ENCODE results near the gene DYRK1A. TPM values are rescaled to one million over a fixed set of nuclear protein-coding genes. Genes with fewer than 3 reads are reported as not detected.

Gene DYRK1A
- total RNA-seq, 1 donor from 2014 or later = 34.4 TPM

- Histone ChIP-seq H3K36me3 (no peaks in the 10 kb centered on the region), H3K4me3 (no peak overlapping the region), H3K4me1 (peaks cover 4 to 23% of the 10 kb centered on the region in 2 donors), H3K27me3 (no peaks in the 10 kb centered on the region), H3K9me3 (no peaks in the 10 kb centered on the region), H3K27ac (no peak overlapping the region)
- intact Hi-C loops (cut with DNase I) = no loop called here
- TF ChIP-seq CTCF (IDR thresholded peaks at IDR 0.05) = no peak
- no peak for DNase-seq (ENCODE audit: low spot score in 2 of 2)
Observed at GRCh38 chr21:37380349-37381323, 14.1 kb downstream of the DYRK1A start.

- no peak overlapping the region for H3K27ac ChIP-seq
- TF ChIP-seq CTCF (IDR thresholded peaks at IDR 0.05) = no peak
- no peak overlapping the region for H3K4me3 ChIP-seq
- H3K9me3 ChIP-seq = no peaks in the 10 kb centered on the region
- no peaks in the 10 kb centered on the region for H3K27me3 ChIP-seq
- DNase-seq (ENCODE audit: low spot score in 2 of 2) = no peak
- H3K4me1 ChIP-seq = peaks cover 4 to 22% of the 10 kb centered on the region in 2 donors
- intact Hi-C loops (cut with DNase I) = no loop called here
- no peaks in the 10 kb centered on the region for H3K36me3 ChIP-seq
Observed at GRCh38 chr21:37381883-37382585, 15.5 kb downstream of the DYRK1A start.

GRCh38 chr21:37383086-37383485 lies 16.5 kb downstream of the DYRK1A start:
- no peaks in the 10 kb centered on the region for H3K36me3 ChIP-seq
- no peak overlapping the region for H3K4me3 ChIP-seq
- H3K4me1 ChIP-seq = peaks cover 4 to 23% of the 10 kb centered on the region in 2 donors
- H3K27me3 ChIP-seq = no peaks in the 10 kb centered on the region
- intact Hi-C loops (cut with DNase I) = no loop called here
- no peak overlapping the region for H3K27ac ChIP-seq
- TF ChIP-seq CTCF (IDR thresholded peaks at IDR 0.05) = no peak
- no peak for DNase-seq (ENCODE audit: low spot score in 2 of 2)
- no peaks in the 10 kb centered on the region for H3K9me3 ChIP-seq

- no peak overlapping the region for H3K27ac ChIP-seq
- no peak for TF ChIP-seq CTCF (IDR thresholded peaks at IDR 0.05)
- no peaks in the 10 kb centered on the region for H3K9me3 ChIP-seq
- no peaks in the 10 kb centered on the region for H3K36me3 ChIP-seq
- no peak overlapping the region for H3K4me3 ChIP-seq
- peaks cover 4 to 20% of the 10 kb centered on the region in 2 donors for H3K4me1 ChIP-seq
- no peak for DNase-seq (ENCODE audit: low spot score in 2 of 2)
- intact Hi-C loops (cut with DNase I) = no loop called here
- H3K27me3 ChIP-seq = no peaks in the 10 kb centered on the region
Observed at GRCh38 chr21:37383784-37384311, 17.3 kb downstream of the DYRK1A start.

GRCh38 chr21:37384416-37384815 lies 17.8 kb downstream of the DYRK1A start:
- no peaks in the 10 kb centered on the region for H3K36me3 ChIP-seq
- H3K27me3 ChIP-seq = no peaks in the 10 kb centered on the region
- TF ChIP-seq CTCF (IDR thresholded peaks at IDR 0.05) = no peak
- intact Hi-C loops (cut with DNase I) = no loop called here
- H3K4me1 ChIP-seq = peaks cover 4 to 19% of the 10 kb centered on the region in 2 donors
- DNase-seq (ENCODE audit: low spot score in 2 of 2) = no peak
- no peak overlapping the region for H3K4me3 ChIP-seq
- no peak overlapping the region for H3K27ac ChIP-seq
- H3K9me3 ChIP-seq = no peaks in the 10 kb centered on the region

All from ascending aorta (tissue), 2 donors.